Liver (tissue), 3 donors: Measurements from ENCODE around the gene RIBC1.

Source experiments
- GABPA ChIP-seq, 2 donors: IDR thresholded peaks in 1 of 2; conservative IDR thresholded peaks in 1 of 2; 2 replicates each; pipeline ENCODE4 v1.6.1; 2016; ENCODE audit warnings: antibody characterized with exemption in 2 of 2, mild to moderate bottlenecking in 1 of 2, moderate library complexity in 1 of 2
- HNF4G ChIP-seq: IDR thresholded peaks from 2 replicates; pipeline ENCODE4 v1.6.1; 2016; ENCODE audit warnings: antibody characterized with exemption
- JUND ChIP-seq, 2 donors: IDR thresholded peaks; 2 replicates each; pipeline ENCODE4 v1.6.1; 2016; ENCODE audit warnings: antibody characterized with exemption in 2 of 2
- RAD21 ChIP-seq, 2 donors: IDR thresholded peaks; 2 replicates each; pipeline ENCODE4 v1.6.1; 2016; ENCODE audit warnings: antibody characterized with exemption in 2 of 2, mild to moderate bottlenecking in 2 of 2
- TAF1 ChIP-seq: conservative IDR thresholded peaks from 2 replicates; pipeline ENCODE4 v1.6.1; 2016; ENCODE audit warnings: antibody characterized with exemption, mild to moderate bottlenecking
- YY1 ChIP-seq: IDR thresholded peaks from 2 replicates; pipeline ENCODE4 v1.6.1; 2016; ENCODE audit warnings: antibody characterized with exemption, mild to moderate bottlenecking
- TF ChIP-seq, protein P1 (sequence below): fragments of 150-350 bp; IDR thresholded peaks from 2 replicates; pipeline ENCODE4 v1.5.1; 2017; ENCODE audit warnings: improper control_type of control experiment, low read depth, low read length; ENCODE audit not compliant: missing input control
- TF ChIP-seq, protein P2 (sequence below): IDR thresholded peaks from 2 replicates; pipeline ENCODE4 v1.6.1; 2016; ENCODE audit warnings: antibody characterized with exemption
- TF ChIP-seq, protein P3 (sequence below): IDR thresholded peaks from 2 replicates; pipeline ENCODE4 v1.6.1; 2016; ENCODE audit warnings: antibody characterized with exemption
- donor health status: healthy.
- donor health status: healthy.

DNA sequence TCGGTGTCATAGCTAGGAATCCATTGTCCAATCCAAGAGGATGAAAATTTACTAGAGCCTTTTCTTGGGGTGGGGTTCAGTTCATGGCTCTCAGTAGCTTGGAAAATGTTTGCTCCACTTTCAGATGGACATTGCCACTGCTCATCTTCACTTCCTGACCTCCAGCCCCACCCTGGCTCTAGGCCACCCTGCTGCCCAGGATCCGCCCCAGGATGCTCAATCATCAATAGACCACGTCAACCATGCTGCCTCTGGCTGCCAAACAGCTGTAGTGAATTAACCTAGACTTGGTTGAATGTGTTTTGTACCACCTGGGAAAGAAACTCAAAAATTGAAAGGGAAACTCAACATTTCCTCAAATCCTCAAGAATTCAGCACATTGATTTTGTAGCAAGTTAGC, 48.7 kb downstream of the RIBC1 start:
- TF ChIP-seq, protein P1, sequence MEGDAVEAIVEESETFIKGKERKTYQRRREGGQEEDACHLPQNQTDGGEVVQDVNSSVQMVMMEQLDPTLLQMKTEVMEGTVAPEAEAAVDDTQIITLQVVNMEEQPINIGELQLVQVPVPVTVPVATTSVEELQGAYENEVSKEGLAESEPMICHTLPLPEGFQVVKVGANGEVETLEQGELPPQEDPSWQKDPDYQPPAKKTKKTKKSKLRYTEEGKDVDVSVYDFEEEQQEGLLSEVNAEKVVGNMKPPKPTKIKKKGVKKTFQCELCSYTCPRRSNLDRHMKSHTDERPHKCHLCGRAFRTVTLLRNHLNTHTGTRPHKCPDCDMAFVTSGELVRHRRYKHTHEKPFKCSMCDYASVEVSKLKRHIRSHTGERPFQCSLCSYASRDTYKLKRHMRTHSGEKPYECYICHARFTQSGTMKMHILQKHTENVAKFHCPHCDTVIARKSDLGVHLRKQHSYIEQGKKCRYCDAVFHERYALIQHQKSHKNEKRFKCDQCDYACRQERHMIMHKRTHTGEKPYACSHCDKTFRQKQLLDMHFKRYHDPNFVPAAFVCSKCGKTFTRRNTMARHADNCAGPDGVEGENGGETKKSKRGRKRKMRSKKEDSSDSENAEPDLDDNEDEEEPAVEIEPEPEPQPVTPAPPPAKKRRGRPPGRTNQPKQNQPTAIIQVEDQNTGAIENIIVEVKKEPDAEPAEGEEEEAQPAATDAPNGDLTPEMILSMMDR = no peak
- TF ChIP-seq, protein P2, sequence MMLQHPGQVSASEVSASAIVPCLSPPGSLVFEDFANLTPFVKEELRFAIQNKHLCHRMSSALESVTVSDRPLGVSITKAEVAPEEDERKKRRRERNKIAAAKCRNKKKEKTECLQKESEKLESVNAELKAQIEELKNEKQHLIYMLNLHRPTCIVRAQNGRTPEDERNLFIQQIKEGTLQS = no peak
- TF ChIP-seq GABPA (IDR thresholded peaks at IDR 0.05 in 1 of 2, conservative IDR thresholded peaks at IDR 0.05 in 1 of 2) (no peak), TAF1 (no peak), YY1 (no peak), RAD21 (IDR thresholded peaks at IDR 0.05) (no peak), HNF4G (no peak), JUND (IDR thresholded peaks at IDR 0.05) (no peak)
- TF ChIP-seq, protein P3, sequence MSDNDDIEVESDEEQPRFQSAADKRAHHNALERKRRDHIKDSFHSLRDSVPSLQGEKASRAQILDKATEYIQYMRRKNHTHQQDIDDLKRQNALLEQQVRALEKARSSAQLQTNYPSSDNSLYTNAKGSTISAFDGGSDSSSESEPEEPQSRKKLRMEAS = no peak
